H1 (cell line): ENCODE results near the gene SLC22A14. TPM values are rescaled to one million over a fixed set of nuclear protein-coding genes. Genes with fewer than 3 reads are reported as not detected.

Experiments
- CTCF ChIA-PET: fragments of 300-600 bp; sonication (Branson Sonifier 250); formaldehyde crosslinking; loops from one replicate; lab custom pipeline; 2021; ENCODE audit not compliant: partially characterized antibody; lab: Charles Lee
- POLR2A ChIA-PET: fragments of 300-600 bp; sonication (Branson Sonifier 250); formaldehyde crosslinking; loops from one replicate; lab custom pipeline; 2021; ENCODE audit warnings: inconsistent platforms; ENCODE audit not compliant: partially characterized antibody; lab: Charles Lee
- DNase-seq, 2 experiments: peaks; one replicate each; pipeline versions ENCODE4 v3.0.0 to v3.0.0-alpha.2; 2010 to 2022; ENCODE audit warnings: low spot score in 2 of 2, low read depth in 1 of 2, mixed read lengths in 1 of 2
- FAIRE-seq: peaks from 2 replicates; lab custom pipeline; 2011; peaks lifted over from hg19 to GRCh38; lab: Jason Lieb, UNC
- H2AFZ ChIP-seq: 2 replicates; pipeline ENCODE4 v1.8.1; 2012; ENCODE audit warnings: low read length, inconsistent platforms
- H2AK5ac ChIP-seq: 2 replicates; pipeline ENCODE4 v1.6.1; 2013; ENCODE audit warnings: low read depth, low read length
- H2BK120ac ChIP-seq: replicated peaks from 2 replicates; pipeline ENCODE3; 2013; ENCODE audit warnings: low read depth, low read length, inconsistent platforms
- H2BK12ac ChIP-seq: 2 replicates; pipeline ENCODE4 v1.6.1; 2013; ENCODE audit warnings: low read depth, low read length
- H2BK15ac ChIP-seq: 2 replicates; pipeline ENCODE4 v1.6.1; 2013; ENCODE audit warnings: low read length
- H2BK20ac ChIP-seq: 2 replicates; pipeline ENCODE4 v1.6.1; 2013; ENCODE audit warnings: low read length
- H2BK5ac ChIP-seq: 2 replicates; pipeline ENCODE4 v1.6.1; 2013; ENCODE audit warnings: low read depth, low read length
- H3K14ac ChIP-seq: 2 replicates; pipeline ENCODE4 v1.6.1; 2013; ENCODE audit warnings: inconsistent platforms; ENCODE audit not compliant: insufficient read length
- H3K18ac ChIP-seq: 2 replicates; pipeline ENCODE4 v1.6.1; 2013; ENCODE audit warnings: low read length; ENCODE audit errors: extremely low read depth
- H3K23ac ChIP-seq: 2 replicates; pipeline ENCODE4 v1.6.1; 2013; ENCODE audit warnings: inconsistent platforms; ENCODE audit not compliant: insufficient read length
- H3K23me2 ChIP-seq: 2 replicates; pipeline ENCODE4 v1.6.1; 2013; ENCODE audit warnings: low read depth, low read length
- H3K27ac ChIP-seq: 2 replicates; pipeline ENCODE4 v1.6.1; 2011; ENCODE audit warnings: low read depth, low read length, inconsistent platforms
- H3K27me3 ChIP-seq, 4 experiments: replicated peaks in 1 of 4; 1 replicate in 1 of 4; 2 replicates in 3 of 4; pipeline versions ENCODE4 v1.6.1 to v1.8.1; 2011 to 2013; ENCODE audit warnings: low read length in 3 of 4, mild to moderate bottlenecking in 3 of 4, inconsistent platforms in 2 of 4, mixed read lengths in 2 of 4, moderate library complexity in 1 of 4; ENCODE audit not compliant: control insufficient read depth in 3 of 4, insufficient read depth in 3 of 4; ENCODE audit errors: extremely low read depth in 1 of 4
- H3K36me3 ChIP-seq, 4 experiments: 2 replicates each; pipeline versions ENCODE4 v1.6.1 to v1.8.1; 2011 to 2013; ENCODE audit warnings: mild to moderate bottlenecking in 4 of 4, low read length in 3 of 4, moderate library complexity in 2 of 4, control low read depth in 1 of 4, inconsistent platforms in 1 of 4; ENCODE audit not compliant: insufficient read depth in 4 of 4, control insufficient read depth in 2 of 4
- H3K4ac ChIP-seq: replicated peaks from 2 replicates; pipeline ENCODE3; 2013; ENCODE audit warnings: low read length, low read depth, mixed read lengths, inconsistent platforms; ENCODE audit not compliant: insufficient read length
- H3K4me1 ChIP-seq, 4 experiments: replicated peaks in 1 of 4; 1 replicate in 1 of 4; 2 replicates in 3 of 4; pipeline versions ENCODE4 v1.6.1 to v1.8.1; 2011 to 2013; ENCODE audit warnings: low read length in 3 of 4, inconsistent platforms in 2 of 4, mixed read lengths in 1 of 4; ENCODE audit not compliant: insufficient read depth in 4 of 4, control insufficient read depth in 3 of 4
- H3K4me2 ChIP-seq, 2 experiments: 2 replicates each; pipeline versions ENCODE4 v1.6.1 to v1.8.1; 2011 to 2013; ENCODE audit warnings: low read depth in 2 of 2, low read length in 2 of 2, control low read depth in 1 of 2, inconsistent platforms in 1 of 2, mild to moderate bottlenecking in 1 of 2; ENCODE audit not compliant: insufficient read depth in 1 of 2
- H3K4me3 ChIP-seq, 4 experiments: fragments of 200-600, 300-600 bp in 1 of 4; sonication (generic), shearing (Covaris generic), sonication (Bioruptor Twin) in 1 of 4; 2 replicates each; pipeline versions ENCODE4 v1.5.1 to v1.8.1; 2011 to 2016; ENCODE audit warnings: low read length in 4 of 4, low read depth in 3 of 4, control low read depth in 2 of 4, inconsistent platforms in 2 of 4, mild to moderate bottlenecking in 2 of 4, mixed read lengths in 1 of 4, moderate library complexity in 1 of 4; ENCODE audit not compliant: insufficient read depth in 2 of 4; ENCODE audit errors: extremely low read depth in 1 of 4
- H3K56ac ChIP-seq: replicated peaks from 2 replicates; pipeline ENCODE3; 2013; ENCODE audit warnings: low read depth, mild to moderate bottlenecking, mixed read lengths, low read length, inconsistent platforms; ENCODE audit not compliant: insufficient read length
- H3K79me1 ChIP-seq: 2 replicates; pipeline ENCODE4 v1.6.1; 2013; ENCODE audit warnings: low read depth, low read length, control low read depth
- H3K79me2 ChIP-seq, 2 experiments: 2 replicates each; pipeline versions ENCODE4 v1.6.1 to v1.8.1; 2012 to 2013; ENCODE audit warnings: low read length in 2 of 2, mild to moderate bottlenecking in 2 of 2, inconsistent platforms in 1 of 2; ENCODE audit not compliant: insufficient read depth in 2 of 2, control insufficient read depth in 1 of 2
- H3K9ac ChIP-seq, 4 experiments: replicated peaks in 1 of 4; 1 replicate in 1 of 4; 2 replicates in 3 of 4; pipeline versions ENCODE4 v1.6.1 to v1.8.1; 2011 to 2013; ENCODE audit warnings: low read depth in 3 of 4, low read length in 3 of 4, control low read depth in 2 of 4, mild to moderate bottlenecking in 2 of 4, moderate library complexity in 2 of 4, inconsistent platforms in 1 of 4; ENCODE audit errors: extremely low read depth in 1 of 4
- H3K9me3 ChIP-seq, 2 experiments: 2 replicates each; pipeline versions ENCODE4 v1.6.1 to v1.8.1; 2012 to 2013; ENCODE audit warnings: mild to moderate bottlenecking in 2 of 2, moderate library complexity in 2 of 2, control low read depth in 1 of 2, inconsistent platforms in 1 of 2, low read depth in 1 of 2, low read length in 1 of 2, mixed read lengths in 1 of 2; ENCODE audit not compliant: insufficient read depth in 2 of 2
- H4K20me1 ChIP-seq, 2 experiments: replicated peaks in 1 of 2; 2 replicates each; pipeline versions ENCODE3 to v1.8.1; 2011 to 2013; ENCODE audit warnings: inconsistent platforms in 2 of 2, low read length in 2 of 2, mild to moderate bottlenecking in 1 of 2; ENCODE audit not compliant: insufficient read depth in 2 of 2, control insufficient read depth in 1 of 2
- H4K5ac ChIP-seq: 2 replicates; pipeline ENCODE4 v1.6.1; 2013; ENCODE audit warnings: low read length, low read depth, mixed read lengths, inconsistent platforms; ENCODE audit not compliant: insufficient read length
- H4K8ac ChIP-seq: 2 replicates; pipeline ENCODE4 v1.8.0; 2013; ENCODE audit warnings: mild to moderate bottlenecking, moderate library complexity, low read length, inconsistent platforms; ENCODE audit not compliant: insufficient read depth; ENCODE audit errors: extremely low read depth
- H4K91ac ChIP-seq: replicated peaks from 2 replicates; pipeline ENCODE3; 2013; ENCODE audit warnings: low read length, mixed read lengths, inconsistent platforms; ENCODE audit not compliant: insufficient read length
- BACH1 ChIP-seq: IDR thresholded peaks from 2 replicates; pipeline ENCODE4 v1.6.1; 2012; ENCODE audit warnings: low read length, improper control_type of control experiment
- CBX5 ChIP-seq: fragments of 300-800, 300-1000 bp; sonication (generic); IDR thresholded peaks from 2 replicates; pipeline ENCODE4 v1.7.1; 2016; ENCODE audit warnings: antibody characterized with exemption, low read length, low read depth
- CREB1 ChIP-seq: IDR thresholded peaks from 2 replicates; pipeline ENCODE4 v1.6.1; 2012; ENCODE audit warnings: inconsistent platforms
- EP300 ChIP-seq, 2 experiments: IDR thresholded peaks; 1 replicate in 1 of 2; 2 replicates in 1 of 2; pipeline ENCODE4 v1.6.1; 2011 to 2012; ENCODE audit warnings: low read depth in 2 of 2, low read length in 2 of 2, mild to moderate bottlenecking in 2 of 2, borderline replicate concordance in 1 of 2, inconsistent platforms in 1 of 2, moderate library complexity in 1 of 2
- FOSL1 ChIP-seq: IDR thresholded peaks from 2 replicates; pipeline ENCODE4 v1.6.1; 2011; ENCODE audit warnings: mild to moderate bottlenecking, low read depth, low read length, moderate library complexity; ENCODE audit not compliant: insufficient read depth
- HDAC2 ChIP-seq, 2 experiments: fragments of 300-600 bp in 1 of 2; sonication (generic) in 1 of 2; IDR thresholded peaks; 2 replicates each; pipeline ENCODE4 v1.6.1; 2011 to 2012; ENCODE audit warnings: low read depth in 2 of 2, low read length in 2 of 2, mild to moderate bottlenecking in 2 of 2, moderate library complexity in 2 of 2, borderline replicate concordance in 1 of 2, inconsistent platforms in 1 of 2
- JUN ChIP-seq: IDR thresholded peaks from 2 replicates; pipeline ENCODE4 v1.6.1; 2011; ENCODE audit warnings: low read depth, mild to moderate bottlenecking, improper control_type of control experiment, low read length
- KDM5A ChIP-seq: fragments of 200-600 bp; IDR thresholded peaks from 2 replicates; pipeline ENCODE4 v1.7.1; 2012; ENCODE audit warnings: mild to moderate bottlenecking, low read length, inconsistent platforms, mixed read lengths
- NANOG ChIP-seq: IDR thresholded peaks from 2 replicates; pipeline ENCODE4 v1.6.1; 2011; ENCODE audit warnings: low read length, low read depth, mild to moderate bottlenecking, inconsistent platforms; ENCODE audit not compliant: insufficient read depth, poor library complexity, severe bottlenecking
- POLR2AphosphoS5 ChIP-seq: IDR thresholded peaks from 2 replicates; pipeline ENCODE4 v1.6.1; 2011; ENCODE audit warnings: low read depth, low read length
- RAD21 ChIP-seq, 2 experiments: IDR thresholded peaks in 1 of 2; conservative IDR thresholded peaks in 1 of 2; 2 replicates each; pipeline ENCODE4 v1.6.1; 2011; ENCODE audit warnings: low read depth in 2 of 2, low read length in 2 of 2, improper control_type of control experiment in 1 of 2, inconsistent platforms in 1 of 2, mild to moderate bottlenecking in 1 of 2, moderate library complexity in 1 of 2
- SP4 ChIP-seq: IDR thresholded peaks from 2 replicates; pipeline ENCODE4 v1.6.1; 2012; ENCODE audit warnings: low read length, inconsistent platforms
- TAF7 ChIP-seq: optimal IDR thresholded peaks from 2 replicates; pipeline ENCODE3; 2011; ENCODE audit warnings: low read depth, mild to moderate bottlenecking, inconsistent platforms, low read length, moderate library complexity, borderline replicate concordance
- TCF12 ChIP-seq: IDR thresholded peaks from 2 replicates; pipeline ENCODE4 v1.6.1; 2011; ENCODE audit warnings: low read depth, mild to moderate bottlenecking, low read length
- WGBS, 2 experiments: shearing (Covaris generic) in 1 of 2; methylation state at CpG; one replicate each; pipeline versions ENCODE4 v1.1.6 to v1.1.7; 2013 to 2015; ENCODE audit warnings: low lambda C conversion rate in 2 of 2, mixed read lengths in 2 of 2, inconsistent platforms in 1 of 2, low coverage in 1 of 2, missing lambda C conversion rate in 1 of 2; ENCODE audit not compliant: insufficient replicate concordance in 2 of 2, insufficient coverage in 1 of 2, insufficient read length in 1 of 2; ENCODE audit errors: extremely low coverage in 1 of 2, missing lambda C conversion rate in 1 of 2; 5-methylcytosine and 5-hydroxymethylcytosine counted together
- polyA plus RNA-seq, 7 experiments: library from polyadenylated mRNA; depleted of rRNA in 3 of 7; stranded (reverse) in 5 of 7; unstranded in 2 of 7; fragments of >200 nt in 5 of 7; fragments of 200-250 nt in 2 of 7; gene quantifications; 1 replicate in 5 of 7; 2 replicates in 1 of 7; 4 replicates in 1 of 7; pipeline versions ENCODE4 v1.2.1 to v1.2.3, GENCODE V29; 2011 to 2013; ENCODE audit warnings: missing spikeins in 2 of 7, mixed read lengths in 2 of 7
- total RNA-seq: library from RNA; stranded (reverse); fragmentation: NEBNext Ultra II Directional; extraction: Animal tissue kit (Norgen Biotek cat#: 25700); gene quantifications from 2 replicates; pipeline ENCODE4 v1.2.1, GENCODE V29; 2021

The SLC22A14 gene
- total and polyA plus RNA-seq, 2 of the 8 experiments (the other 6 are each of a cell fraction or from before 2014, with no cell fraction given), result 0.03 TPM; not detected in 1

DNA sequence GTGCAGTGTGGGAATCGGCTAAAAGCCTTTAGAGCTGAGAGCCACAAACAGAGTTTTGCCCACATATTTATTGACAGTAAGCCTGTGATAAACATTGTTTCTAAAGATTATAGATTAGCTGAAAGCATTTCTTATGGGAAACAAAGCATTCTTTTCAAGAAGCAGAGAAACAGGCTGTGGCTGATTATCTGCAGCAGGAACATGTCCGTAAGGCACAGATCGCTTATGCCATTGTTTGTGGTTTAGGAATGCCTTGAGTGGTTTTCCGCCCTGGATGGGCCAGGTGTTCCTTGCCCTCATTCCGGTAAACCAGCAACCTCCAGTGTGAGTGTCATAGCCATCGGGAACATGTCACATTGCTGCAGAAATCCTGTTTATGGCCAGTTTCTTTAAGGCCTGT is 76.9 kb downstream of the SLC22A14 start:
- H3K4me3 ChIP-seq, result no peak overlapping the region
- no peaks in the 10 kb centered on the region for H4K20me1 ChIP-seq
- H2BK20ac ChIP-seq, result no peak overlapping the region
- H3K4ac ChIP-seq, result no peak overlapping the region
- no peak overlapping the region for H3K27ac ChIP-seq
- no peak overlapping the region for H2BK15ac ChIP-seq
- CTCF ChIA-PET, result interaction anchor here (0.6 to 1.9 kb wide), 2 partner anchors 13 to 1267 kb away, joined by 3 to 9 read pairs; partner anchors contain the start of gene XYLB
- H3K23ac ChIP-seq, result no peak overlapping the region
- no peak for DNase-seq
- H2BK5ac ChIP-seq, result no peak overlapping the region
- H3K36me3 ChIP-seq, result peaks cover 0 to 7% (median 0%) of the 10 kb centered on the region in 4 experiments; a peak in 1 of 8 replicates
- H2BK120ac ChIP-seq, result no peak overlapping the region
- H4K91ac ChIP-seq, result no peak overlapping the region
- no peaks in the 10 kb centered on the region for H3K27me3 ChIP-seq
- H3K9ac ChIP-seq, result no peak overlapping the region
- no peak overlapping the region for H3K18ac ChIP-seq
- no peaks in the 10 kb centered on the region for H3K79me1 ChIP-seq
- no peaks in the 10 kb centered on the region for H3K79me2 ChIP-seq
- H2AK5ac ChIP-seq, result no peak overlapping the region
- H3K14ac ChIP-seq, result no peak overlapping the region
- H3K23me2 ChIP-seq, result no peaks in the 10 kb centered on the region
- H3K4me2 ChIP-seq, result no peak overlapping the region
- WGBS, 2 experiments, result 95% methylated on average over 6 of the region's 6 CpGs; no CpG with 5 or more reads in 1 of the 2 experiments
- no peak overlapping the region for H4K5ac ChIP-seq
- no peak overlapping the region for H2AFZ ChIP-seq
- no peak overlapping the region for H2BK12ac ChIP-seq
- POLR2A ChIA-PET, result interaction anchor here (1.0 kb wide), 1 partner anchor 96 kb away, joined by 3 read pairs; no protein-coding TSS in a partner anchor
- H3K9me3 ChIP-seq, result peaks cover 0 to 4% of the 10 kb centered on the region in 2 experiments; a peak in 1 of 4 replicates
- no peak overlapping the region for H3K56ac ChIP-seq
- H3K4me1 ChIP-seq, result no peaks in the 10 kb centered on the region
- FAIRE-seq, result no peak
- no peak overlapping the region for H4K8ac ChIP-seq
- TF ChIP-seq JUN (no peak), NANOG (no peak), HDAC2 (IDR thresholded peaks at IDR 0.05; ENCODE audit: borderline replicate concordance in 1 of 2, low read depth in 2 of 2, low read length in 2 of 2) (no peak), EP300 (IDR thresholded peaks at IDR 0.05; ENCODE audit: borderline replicate concordance in 1 of 2, low read depth in 2 of 2, low read length in 2 of 2) (no peak), CREB1 (no peak), RAD21 (IDR thresholded peaks at IDR 0.05 in 1 of 2, conservative IDR thresholded peaks at IDR 0.05 in 1 of 2; ENCODE audit: low read depth in 2 of 2, low read length in 2 of 2) (no peak), KDM5A (no peak), POLR2AphosphoS5 (no peak), CBX5 (no peak), SP4 (no peak), BACH1 (no peak), TAF7 (no peak), TCF12 (no peak), FOSL1 (no peak)
